BLaER1 treated with 17β-estradiol and CSF1 and Interleukin-3, amounts not matched to agents 10 nM and 100 nM (cell line): ENCODE results near the gene TMEM141.
"Not testable (repeated sequence)": the region's sequence is repeated elsewhere in the genome, so short reads cannot be mapped to it uniquely, and the experiment has no call there.

ENCODE experiments used
- H3K27ac ChIP-seq, 11 experiments: shearing (Covaris generic); formaldehyde crosslinking; 2 replicates each; pipeline ENCODE4 v1.8.1; 2022
- H3K27me3 ChIP-seq, 11 experiments: shearing (Covaris generic); formaldehyde crosslinking; 2 replicates each; pipeline ENCODE4 v1.8.1; 2022
- H3K36me3 ChIP-seq, 11 experiments: shearing (Covaris generic); formaldehyde crosslinking; 2 replicates each; pipeline ENCODE4 v1.8.1; 2022
- H3K4me1 ChIP-seq, 10 experiments: shearing (Covaris generic); formaldehyde crosslinking; 2 replicates each; pipeline ENCODE4 v1.8.1; 2022
- H3K4me2 ChIP-seq, 11 experiments: shearing (Covaris generic); formaldehyde crosslinking; 2 replicates each; pipeline ENCODE4 v1.8.1; 2022
- H3K4me3 ChIP-seq, 10 experiments: shearing (Covaris generic); formaldehyde crosslinking; 2 replicates each; pipeline ENCODE4 v1.8.1; 2022
- H3K9ac ChIP-seq, 11 experiments: shearing (Covaris generic); formaldehyde crosslinking; 2 replicates each; pipeline ENCODE4 v1.8.1; 2022
- H3K9me3 ChIP-seq, 11 experiments: shearing (Covaris generic); formaldehyde crosslinking; replicated peaks in 1 of 11; 2 replicates each; pipeline ENCODE4 v1.8.1; 2022
- H4K20me1 ChIP-seq, 11 experiments: shearing (Covaris generic); formaldehyde crosslinking; 2 replicates each; pipeline ENCODE4 v1.8.1; 2022
- Cebpa-rat ChIP-seq, 11 experiments: shearing (Covaris generic); IDR thresholded peaks; 2 replicates each; pipeline ENCODE4 v1.8.1; 2022

TMEM141 gene

GRCh38 chr9:136757328-136757727 is 33.8 kb upstream of the TMEM141 start:
- H4K20me1 ChIP-seq = peaks cover 0 to 12% (median 0%) of the 10 kb centered on the region in 11 experiments; a peak in 2 of 22 replicates
- TF ChIP-seq Cebpa-rat (IDR thresholded peaks at IDR 0.05) = no peak
- peaks cover 0 to 62% (median 9%) of the 10 kb centered on the region in 11 experiments; a peak in 11 of 22 replicates for H3K27me3 ChIP-seq
- H3K9ac ChIP-seq = peak overlapping the region; percentile 16 to 72 (median 50); a peak in 19 of 22 replicates
- peak overlapping the region; percentile 1 to 51 (median 27); a peak in 14 of 20 replicates for H3K4me3 ChIP-seq
- H3K9me3 ChIP-seq = peaks cover 19 to 26% (median 22%) of the 10 kb centered on the region in 11 experiments
- H3K4me1 ChIP-seq = peaks cover 50 to 87% (median 82%) of the 10 kb centered on the region in 10 experiments
- peak overlapping the region in 9 of 11 experiments; percentile 15 to 81 (median 52); a peak in 18 of 22 replicates for H3K27ac ChIP-seq
- H3K36me3 ChIP-seq = no peaks in the 10 kb centered on the region
- H3K4me2 ChIP-seq = peak overlapping the region; percentile 71 to 98 (median 89)

DNA sequence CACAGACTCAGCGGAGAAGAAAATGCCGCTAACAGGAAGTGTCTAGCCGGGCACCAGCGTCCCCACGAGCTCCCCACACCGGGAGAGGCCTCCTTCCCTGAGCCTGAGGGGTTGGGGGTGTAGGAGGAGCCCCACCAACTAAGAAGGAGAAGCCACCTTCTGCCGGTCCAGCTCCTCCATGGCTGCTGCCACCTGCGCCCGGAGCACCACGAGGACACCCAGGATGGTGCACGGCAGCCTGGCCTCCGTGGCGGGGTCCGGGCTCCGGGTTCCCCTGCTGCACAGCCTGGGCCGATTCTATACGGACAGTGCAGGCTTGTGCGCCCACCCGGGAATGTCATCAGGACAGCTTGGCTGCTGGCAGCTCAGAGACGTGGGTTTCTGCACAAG is 33.4 kb upstream of the TMEM141 start:
- H3K4me2 ChIP-seq = peak overlapping the region; percentile 71 to 98 (median 89)
- H3K9ac ChIP-seq = peak overlapping the region; percentile 16 to 72 (median 50); a peak in 20 of 22 replicates
- peaks cover 0 to 62% (median 9%) of the 10 kb centered on the region in 11 experiments; a peak in 11 of 22 replicates for H3K27me3 ChIP-seq
- H3K36me3 ChIP-seq = no peaks in the 10 kb centered on the region
- peaks cover 0 to 12% (median 0%) of the 10 kb centered on the region in 11 experiments; a peak in 2 of 22 replicates for H4K20me1 ChIP-seq
- peak overlapping the region in 9 of 11 experiments; percentile 15 to 81 (median 52); a peak in 18 of 22 replicates for H3K27ac ChIP-seq
- H3K4me3 ChIP-seq = peak overlapping the region; percentile 1 to 51 (median 27); a peak in 15 of 20 replicates
- H3K9me3 ChIP-seq = peaks cover 15 to 22% (median 18%) of the 10 kb centered on the region in 11 experiments; a peak in 20 of 22 replicates
- peaks cover 50 to 92% (median 86%) of the 10 kb centered on the region in 10 experiments for H3K4me1 ChIP-seq
- no peak for TF ChIP-seq Cebpa-rat (IDR thresholded peaks at IDR 0.05)

DNA sequence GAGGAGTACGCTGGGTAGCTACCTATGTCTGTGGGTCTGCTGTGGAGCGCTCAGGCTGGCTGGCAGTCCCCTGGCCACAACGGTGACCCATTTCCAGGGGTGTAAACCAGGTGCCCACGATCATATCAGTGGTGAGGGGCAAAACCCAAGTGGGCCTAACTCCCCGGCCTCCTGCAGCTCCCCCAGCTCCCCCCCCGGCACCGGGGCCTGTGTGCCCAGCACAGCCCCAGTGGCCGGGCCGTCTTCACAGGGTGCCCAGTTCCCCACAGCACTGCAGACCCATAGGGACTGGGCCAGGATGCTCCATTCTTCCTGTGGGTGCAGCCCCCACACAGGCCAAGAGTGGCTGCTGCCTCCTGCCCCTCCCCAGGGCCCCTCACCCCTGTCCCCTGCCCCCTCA is 32.1 kb upstream of the TMEM141 start:
- H3K36me3 ChIP-seq = no peaks in the 10 kb centered on the region
- H4K20me1 ChIP-seq = peaks cover 0 to 12% (median 0%) of the 10 kb centered on the region in 11 experiments; a peak in 3 of 22 replicates
- peaks cover 0 to 50% (median 6%) of the 10 kb centered on the region in 11 experiments; a peak in 11 of 22 replicates for H3K27me3 ChIP-seq
- 0 out of 20 replicates have a peak overlapping the region, but pooled peaks of 1 of the 10 experiments have one; percentile 14 for H3K4me3 ChIP-seq
- peaks cover 9 to 13% (median 11%) of the 10 kb centered on the region in 11 experiments; a peak in 18 of 22 replicates for H3K9me3 ChIP-seq
- peak overlapping the region in 6 of 11 experiments; percentile 39 to 82 (median 65); a peak in 10 of 22 replicates for H3K27ac ChIP-seq
- peaks cover 51 to 91% (median 87%) of the 10 kb centered on the region in 10 experiments for H3K4me1 ChIP-seq
- H3K9ac ChIP-seq = peak overlapping the region in 5 of 11 experiments; percentile 37 to 75 (median 46); a peak in 5 of 22 replicates
- peak overlapping the region in 10 of 11 experiments; percentile 22 to 98 (median 88); a peak in 18 of 22 replicates for H3K4me2 ChIP-seq
- TF ChIP-seq Cebpa-rat (IDR thresholded peaks at IDR 0.05) = no peak

DNA sequence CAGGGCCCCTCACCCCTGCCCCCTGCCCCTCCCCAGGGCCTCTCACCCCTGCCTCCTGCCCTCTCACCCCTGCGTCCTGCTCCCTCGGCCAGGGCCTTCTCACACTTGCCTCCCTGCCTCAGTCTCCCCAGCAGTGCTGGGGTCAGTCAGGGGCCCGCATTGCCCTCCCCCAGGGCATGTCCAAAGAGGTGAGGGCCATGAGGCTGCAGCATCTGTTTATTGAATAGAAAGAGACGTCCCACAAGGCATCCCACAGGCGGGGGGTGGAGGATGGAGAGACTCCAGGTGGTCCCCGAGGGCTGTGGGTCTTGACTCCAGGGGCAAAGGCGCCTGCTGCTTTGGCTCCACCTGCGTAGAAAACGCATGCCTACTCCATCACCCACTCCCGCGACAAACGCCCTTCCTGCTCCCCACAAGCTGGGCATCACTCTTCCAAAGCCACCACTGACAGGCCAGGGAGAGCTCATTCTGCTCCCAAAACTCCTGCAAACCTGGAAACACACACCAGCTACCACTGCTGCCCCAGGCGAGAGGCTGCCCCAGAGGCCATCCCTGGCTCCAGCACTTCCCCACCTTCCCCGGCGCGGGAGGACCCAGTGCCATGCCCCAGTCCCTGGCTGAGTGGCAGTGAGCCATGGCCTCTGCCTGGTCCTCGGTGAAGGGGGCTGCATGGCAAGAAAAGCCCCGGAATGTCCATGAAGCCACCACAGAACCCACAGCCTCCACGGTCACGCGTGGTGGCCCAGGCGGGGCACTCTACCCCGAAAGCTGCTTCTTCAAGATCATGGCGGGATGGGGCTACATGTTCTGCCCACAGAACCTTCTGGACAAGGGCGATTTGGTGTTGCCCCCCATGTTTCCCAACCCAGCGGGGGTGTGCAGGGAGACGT is 31.5 kb upstream of the TMEM141 start:
- peaks cover 0 to 12% (median 0%) of the 10 kb centered on the region in 11 experiments; a peak in 3 of 22 replicates for H4K20me1 ChIP-seq
- peaks cover 47 to 91% (median 87%) of the 10 kb centered on the region in 10 experiments for H3K4me1 ChIP-seq
- no peaks in the 10 kb centered on the region for H3K36me3 ChIP-seq
- H3K9me3 ChIP-seq = peaks cover 9 to 13% (median 11%) of the 10 kb centered on the region in 11 experiments; a peak in 18 of 22 replicates
- peak overlapping the region in 7 of 11 experiments; percentile 62 to 82 (median 75); a peak in 13 of 22 replicates for H3K27ac ChIP-seq
- peaks cover 0 to 44% (median 4%) of the 10 kb centered on the region in 11 experiments; a peak in 11 of 22 replicates for H3K27me3 ChIP-seq
- TF ChIP-seq Cebpa-rat (IDR thresholded peaks at IDR 0.05) = no peak
- peak overlapping the region; percentile 73 to 98 (median 89) for H3K4me2 ChIP-seq
- H3K4me3 ChIP-seq = peak overlapping the region in 4 of 10 experiments; percentile 18 to 42 (median 24); a peak in 3 of 20 replicates
- H3K9ac ChIP-seq = peak overlapping the region in 7 of 11 experiments; percentile 52 to 78 (median 67); a peak in 13 of 22 replicates

GRCh38 chr9:136760424-136760823 is 30.7 kb upstream of the TMEM141 start:
- H3K9me3 ChIP-seq = peaks cover 9 to 13% (median 11%) of the 10 kb centered on the region in 11 experiments; a peak in 18 of 22 replicates
- peaks cover 0 to 36% (median 0%) of the 10 kb centered on the region in 11 experiments; a peak in 9 of 22 replicates for H3K27me3 ChIP-seq
- H3K4me2 ChIP-seq = peak overlapping the region; percentile 73 to 98 (median 89)

DNA sequence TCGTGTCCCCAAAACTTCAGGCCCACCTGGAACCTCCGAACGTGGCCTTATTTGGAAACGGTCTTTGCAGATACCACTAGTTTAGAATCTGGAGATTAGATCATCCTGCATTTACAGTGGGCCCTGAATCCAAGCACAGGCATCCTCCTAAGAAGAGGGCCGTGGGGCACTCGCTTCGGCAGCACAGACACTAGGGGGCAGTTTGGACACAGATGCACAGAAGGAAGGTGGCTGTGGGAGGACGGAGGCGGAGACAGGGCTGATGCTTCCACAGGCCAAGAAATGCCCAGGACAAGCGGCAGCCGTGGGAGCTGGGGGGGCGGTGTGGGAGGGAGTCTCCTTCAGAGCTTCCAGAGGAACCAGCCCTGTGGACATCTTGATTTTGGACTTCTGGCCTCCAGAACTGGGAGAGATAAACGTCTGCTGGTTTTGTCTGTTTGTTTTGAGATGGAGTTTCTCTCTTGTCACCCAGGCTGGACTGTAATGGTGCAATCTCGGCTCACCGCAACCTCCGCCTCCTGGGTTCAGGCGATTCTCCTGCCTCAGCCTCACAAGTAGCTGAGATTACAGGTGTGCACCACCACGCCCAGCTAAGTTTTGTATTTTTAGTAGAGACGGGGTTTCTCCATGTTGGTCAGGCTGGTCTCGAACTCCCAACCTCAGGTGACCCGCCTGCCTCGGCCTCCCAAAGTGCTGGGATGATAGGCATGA is 30.2 kb upstream of the TMEM141 start:
- Histone ChIP-seq H4K20me1 (peaks cover 0 to 12% (median 0%) of the 10 kb centered on the region in 11 experiments; a peak in 3 of 22 replicates), H3K27me3 (peaks cover 0 to 33% (median 0%) of the 10 kb centered on the region in 11 experiments; a peak in 8 of 22 replicates), H3K4me3 (peak overlapping the region in 4 of 10 experiments; percentile 15 to 42 (median 24); a peak in 3 of 20 replicates), H3K9ac (peak overlapping the region in 10 of 11 experiments; percentile 3 to 78 (median 62); a peak in 17 of 22 replicates), H3K4me1 (peaks cover 47 to 96% (median 92%) of the 10 kb centered on the region in 10 experiments), H3K4me2 (peak overlapping the region; percentile 73 to 98 (median 89)), H3K27ac (peak overlapping the region in 9 of 11 experiments; percentile 52 to 82 (median 68); a peak in 18 of 22 replicates)
- not testable (repeated sequence) for H3K9me3 ChIP-seq, H3K36me3 ChIP-seq

More at GRCh38 chr9:136760424-136760823, 30.7 kb upstream of the TMEM141 start:
- Histone ChIP-seq H3K4me3 (peak overlapping the region in 6 of 10 experiments; percentile 13 to 42 (median 19); a peak in 7 of 20 replicates), H3K9ac (peak overlapping the region in 10 of 11 experiments; percentile 3 to 78 (median 62); a peak in 18 of 22 replicates), H3K36me3 (no peaks in the 10 kb centered on the region), H3K4me1 (peaks cover 41 to 91% (median 87%) of the 10 kb centered on the region in 10 experiments), H4K20me1 (peaks cover 0 to 12% (median 0%) of the 10 kb centered on the region in 11 experiments; a peak in 3 of 22 replicates), H3K27ac (peak overlapping the region in 9 of 11 experiments; percentile 52 to 82 (median 68); a peak in 18 of 22 replicates)
- no peak for TF ChIP-seq Cebpa-rat (IDR thresholded peaks at IDR 0.05)

GRCh38 chr9:136761545-136761981 is 29.6 kb upstream of the TMEM141 start:
- Histone ChIP-seq H3K4me3 (no peak overlapping the region), H3K9ac (peak overlapping the region in 5 of 11 experiments; percentile 52 to 75 (median 67); a peak in 7 of 22 replicates), H3K9me3 (peaks cover 0 to 1% (median under 1%) of the 10 kb centered on the region in 11 experiments; a peak in 12 of 22 replicates), H3K27ac (peak overlapping the region in 7 of 11 experiments; percentile 62 to 82 (median 75); a peak in 12 of 22 replicates), H4K20me1 (peaks cover 0 to 12% (median 0%) of the 10 kb centered on the region in 11 experiments; a peak in 3 of 22 replicates), H3K27me3 (peaks cover 0 to 27% (median 0%) of the 10 kb centered on the region in 11 experiments; a peak in 8 of 22 replicates), H3K36me3 (no peaks in the 10 kb centered on the region), H3K4me2 (peak overlapping the region; percentile 73 to 98 (median 89); a peak in 20 of 22 replicates), H3K4me1 (peaks cover 49 to 99% (median 95%) of the 10 kb centered on the region in 10 experiments)
- no peak for TF ChIP-seq Cebpa-rat (IDR thresholded peaks at IDR 0.05)
